ENCODE results near the gene CLASP1. TPM values are rescaled to one million over a fixed set of nuclear protein-coding genes. Genes with fewer than 3 reads are reported as not detected.
A peak's percentile ranks its signal among the peaks of the same experiment; 100 is the strongest.
"Not testable (repeated sequence)": the region's sequence is repeated elsewhere in the genome, so short reads cannot be mapped to it uniquely, and the experiment has no call there.

CLASP1 gene
- total RNA-seq, 1 experiment from 2014 or later, result 42.9 TPM

- no peak for DNase-seq (ENCODE audit: low read depth)
Observed at GRCh38 chr2:121475811-121476571, 173.3 kb downstream of the CLASP1 start.

GRCh38 chr2:121473512-121473911, 175.8 kb downstream of the CLASP1 start:
- no peak for DNase-seq (ENCODE audit: low read depth)

GRCh38 chr2:121472470-121472993, 176.7 kb downstream of the CLASP1 start:
- DNase-seq (ENCODE audit: low read depth), result no peak

GRCh38 chr2:121471532-121472469, 177.5 kb downstream of the CLASP1 start:
- peak; percentile 30 for DNase-seq (ENCODE audit: low read depth)

GRCh38 chr2:121470917-121471316, 178.3 kb downstream of the CLASP1 start:
- DNase-seq (ENCODE audit: low read depth), result no peak

- no peak for DNase-seq (ENCODE audit: low read depth)
Observed at GRCh38 chr2:121469356-121469755, 179.9 kb downstream of the CLASP1 start.

- DNase-seq (ENCODE audit: low read depth), result no peak
Observed at GRCh38 chr2:121468936-121469335, 180.3 kb downstream of the CLASP1 start.

- no peak for DNase-seq (ENCODE audit: low read depth)
Observed at GRCh38 chr2:121459291-121459690, 190.0 kb downstream of the CLASP1 start.

- no peak for DNase-seq (ENCODE audit: low read depth)
Observed at GRCh38 chr2:121456325-121456724, 192.9 kb downstream of the CLASP1 start.

GRCh38 chr2:121455446-121455845, 193.8 kb downstream of the CLASP1 start:
- no peak for DNase-seq (ENCODE audit: low read depth)

- DNase-seq (ENCODE audit: low read depth), result peak; percentile 18
Observed at GRCh38 chr2:121454549-121455090, 194.6 kb downstream of the CLASP1 start.

- DNase-seq (ENCODE audit: low read depth), result peak; percentile 13
Observed at GRCh38 chr2:121451398-121451797, 197.9 kb downstream of the CLASP1 start.

- DNase-seq (ENCODE audit: low read depth), result no peak
Observed at GRCh38 chr2:121450301-121450700, 199.0 kb downstream of the CLASP1 start.

- DNase-seq (ENCODE audit: low read depth), result no peak
Observed at GRCh38 chr2:121446647-121447241, 202.5 kb downstream of the CLASP1 start.

- DNase-seq (ENCODE audit: low read depth), result no peak
Observed at GRCh38 chr2:121442889-121443288, 206.4 kb downstream of the CLASP1 start.

GRCh38 chr2:121438290-121438689, 211.0 kb downstream of the CLASP1 start:
- not testable (repeated sequence) for DNase-seq (ENCODE audit: low read depth)

GRCh38 chr2:121436918-121437317, 212.3 kb downstream of the CLASP1 start:
- no peak for DNase-seq (ENCODE audit: low read depth)

- no peak for DNase-seq (ENCODE audit: low read depth)
Observed at GRCh38 chr2:121435790-121436189, 213.5 kb downstream of the CLASP1 start.

GRCh38 chr2:121431214-121431613, 218.0 kb downstream of the CLASP1 start:
- no peak for DNase-seq (ENCODE audit: low read depth)

- no peak for DNase-seq (ENCODE audit: low read depth)
Observed at GRCh38 chr2:121429927-121430520, 219.2 kb downstream of the CLASP1 start.

Measured in LHCN-M2 (cell line).